Activated CD8-positive, alpha-beta memory T cell treated with anti-CD3 and anti-CD28 coated beads for 1 hour (primary cell): Measurements from ENCODE around the gene MAP4K3.

Experiments
- DNase-seq, 2 donors: peaks; one replicate each; pipeline ENCODE4 v3.0.0-alpha.2; 2020; ENCODE audit warnings: low read depth in 1 of 2; ENCODE audit errors: extremely low read depth in 1 of 2

MAP4K3 gene

DNA sequence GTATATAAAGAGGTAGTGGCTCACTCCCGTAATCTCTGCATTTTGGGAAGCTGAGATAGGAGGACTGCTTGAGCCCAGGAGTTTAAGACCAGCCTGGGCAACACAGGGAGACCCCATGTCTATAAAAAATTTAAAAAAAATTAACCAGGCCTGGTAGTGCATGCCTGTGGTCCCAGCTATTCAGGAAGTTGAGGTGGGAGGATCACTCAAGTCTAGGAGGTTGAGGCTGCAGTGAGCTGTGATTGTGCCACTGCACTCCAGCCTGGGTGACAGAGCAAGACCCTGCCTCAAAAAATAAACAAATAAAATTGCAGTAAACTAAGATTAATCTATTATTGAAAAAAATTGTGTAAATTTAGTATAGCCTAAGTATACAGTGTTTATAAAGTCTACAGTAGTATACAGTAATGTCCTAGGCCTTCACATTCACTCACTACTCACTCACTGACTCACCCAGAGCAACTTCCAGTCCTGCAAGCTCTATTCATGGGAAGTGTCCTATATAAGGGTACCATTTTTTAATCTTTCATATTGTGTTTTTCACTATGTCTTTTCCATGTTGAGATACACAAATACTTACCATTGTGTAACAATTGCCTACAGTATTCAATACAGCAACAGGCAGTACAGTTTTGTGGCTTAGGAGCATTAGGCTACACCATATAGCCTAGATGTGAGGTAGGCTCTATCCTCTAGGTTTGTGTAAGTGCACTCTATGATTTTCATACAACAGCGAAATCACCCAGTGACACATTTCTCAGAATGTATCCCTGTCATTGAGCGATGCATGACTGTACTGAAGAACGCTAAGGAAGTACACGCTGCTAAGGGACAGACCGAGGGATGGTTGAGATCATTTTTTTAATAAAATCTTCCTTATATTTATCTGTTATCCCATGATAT lies 10.4 kb upstream of the MAP4K3 start:
- DNase-seq = no peak

DNA sequence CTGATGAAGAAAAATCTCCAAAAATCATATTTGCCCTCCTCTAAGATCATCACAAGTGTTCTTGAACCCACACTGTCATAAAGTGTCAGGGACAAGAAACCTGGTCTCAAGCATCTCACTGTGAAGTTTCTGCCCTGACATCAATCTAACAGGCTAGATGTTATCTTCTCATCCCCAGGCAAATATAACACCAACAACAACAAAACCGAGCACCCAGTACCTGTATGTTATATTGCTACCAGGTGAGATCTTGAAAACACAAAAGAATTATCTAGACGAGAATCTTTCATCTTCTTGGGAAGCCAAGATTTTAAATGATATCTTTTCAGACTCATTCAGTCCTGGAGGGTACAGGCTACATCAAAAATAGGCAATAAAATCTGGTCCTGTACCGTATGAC lies 8.8 kb upstream of the MAP4K3 start:
- DNase-seq = no peak

GRCh38 chr2:39443009-39443408 lies 5.9 kb upstream of the MAP4K3 start:
- no peak for DNase-seq

- no peak for DNase-seq
Observed at GRCh38 chr2:39437522-39438296, 624 bp upstream of the MAP4K3 start.

GRCh38 chr2:39435741-39436591 lies 1.1 kb downstream of the MAP4K3 start:
- DNase-seq = no peak

DNA sequence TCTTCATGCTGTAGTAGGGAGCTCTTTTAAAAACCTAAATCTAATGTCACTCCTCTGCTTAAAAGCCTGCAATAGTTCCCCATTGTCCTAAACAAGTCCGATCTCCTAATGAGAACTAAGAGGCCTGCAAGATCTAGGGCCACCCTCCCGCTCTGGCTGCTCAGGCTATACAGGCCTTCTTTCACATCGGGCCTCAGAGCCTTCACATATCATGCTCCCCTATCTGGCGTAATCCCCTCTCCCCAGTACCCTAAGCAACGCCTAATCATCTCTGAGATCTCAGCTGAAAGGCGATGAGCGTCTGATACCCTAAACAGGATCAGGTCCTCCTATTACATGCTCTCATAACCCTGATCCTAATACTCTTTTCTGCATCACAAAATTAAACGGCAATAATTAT lies 1.9 kb downstream of the MAP4K3 start:
- no peak for DNase-seq

- DNase-seq = no peak
Observed at GRCh38 chr2:39434233-39434897, 2.7 kb downstream of the MAP4K3 start.

GRCh38 chr2:39433586-39434195 lies 3.4 kb downstream of the MAP4K3 start:
- no peak for DNase-seq

- no peak for DNase-seq
Observed at GRCh38 chr2:39432701-39433100, 4.4 kb downstream of the MAP4K3 start.

- DNase-seq = no peak
Observed at GRCh38 chr2:39431592-39432316, 5.3 kb downstream of the MAP4K3 start.

DNA sequence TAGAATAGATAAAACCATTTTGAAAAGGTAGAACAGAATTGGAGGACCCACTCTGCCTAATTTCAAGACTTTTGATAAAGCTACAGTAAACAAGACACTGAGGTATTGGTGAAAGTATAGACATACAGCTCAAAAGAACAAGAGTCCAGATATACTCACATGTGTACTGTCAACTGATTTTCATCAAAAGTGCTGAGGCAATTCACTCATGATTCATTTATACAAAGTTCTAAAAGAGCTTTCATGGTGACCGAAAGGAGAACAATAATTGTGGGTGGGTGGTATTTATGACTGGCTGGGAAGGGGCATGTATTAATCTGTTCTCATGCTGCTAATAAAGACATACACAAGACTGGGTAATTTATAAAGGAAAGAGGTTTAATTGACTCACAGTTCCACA lies 7.3 kb downstream of the MAP4K3 start:
- no peak for DNase-seq

- DNase-seq = no peak
Observed at GRCh38 chr2:39424951-39425350, 12.1 kb downstream of the MAP4K3 start.

GRCh38 chr2:39422700-39423099 lies 14.4 kb downstream of the MAP4K3 start:
- no peak for DNase-seq

DNA sequence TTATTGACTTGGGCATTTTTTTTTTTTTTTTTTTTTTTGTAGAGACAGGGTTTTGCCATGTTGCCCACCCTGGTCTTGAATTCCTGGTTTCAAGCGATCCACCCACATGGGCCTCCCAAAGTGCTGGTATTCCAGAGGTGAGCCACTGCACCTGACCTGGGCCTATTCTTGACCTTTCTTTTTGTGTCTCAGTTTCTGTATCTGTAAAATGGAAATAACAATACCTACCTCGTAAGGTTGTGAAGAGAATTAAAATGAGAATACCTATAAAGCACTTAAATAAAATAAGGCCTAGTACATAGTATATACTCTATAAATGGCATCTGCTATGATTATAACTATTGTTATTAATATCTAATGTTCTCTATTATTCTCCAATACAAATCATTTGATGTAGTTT lies 15.7 kb downstream of the MAP4K3 start:
- DNase-seq = no peak

DNA sequence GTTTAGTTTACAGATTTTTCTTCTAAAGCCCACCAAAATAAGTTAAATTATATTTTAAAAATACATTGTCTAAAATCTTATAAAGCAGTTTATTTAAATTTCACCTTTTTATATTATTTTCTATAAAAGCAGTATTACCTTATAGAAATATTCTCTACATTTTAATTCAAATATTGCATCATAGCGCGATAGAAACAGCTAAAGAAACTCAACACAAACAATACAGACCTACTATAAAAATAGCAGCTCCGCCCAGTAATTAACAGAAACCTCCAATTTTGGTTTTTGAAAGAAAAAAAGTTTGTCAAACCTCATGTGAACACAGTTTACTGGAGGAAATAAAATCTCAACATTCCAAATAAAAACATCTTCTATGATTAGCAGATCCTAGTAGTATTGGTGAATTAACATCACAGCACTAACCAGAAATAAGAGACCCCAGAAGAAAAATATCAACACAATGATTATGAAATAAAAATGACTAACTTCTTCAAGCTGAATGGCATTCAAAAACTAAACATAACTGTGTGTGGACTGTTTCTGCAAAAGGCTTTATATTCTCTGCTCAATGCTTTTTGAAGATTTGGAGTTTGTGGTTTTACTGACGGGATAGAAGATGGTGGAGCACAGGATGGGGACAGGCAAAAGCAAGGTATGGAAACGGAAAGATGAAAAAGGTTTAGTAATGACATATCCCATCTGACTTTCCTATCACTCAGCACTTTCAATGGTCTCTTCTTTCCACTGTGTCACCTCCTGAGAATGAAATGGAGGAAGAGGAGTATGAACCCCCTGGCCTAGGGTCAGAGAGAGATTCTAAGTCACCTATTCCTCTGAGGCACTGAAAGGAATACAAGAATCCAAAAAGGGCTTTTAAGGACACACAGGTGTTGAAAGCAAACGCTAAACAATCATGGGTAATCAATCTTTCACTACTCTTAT lies 17.5 kb downstream of the MAP4K3 start:
- no peak for DNase-seq

DNA sequence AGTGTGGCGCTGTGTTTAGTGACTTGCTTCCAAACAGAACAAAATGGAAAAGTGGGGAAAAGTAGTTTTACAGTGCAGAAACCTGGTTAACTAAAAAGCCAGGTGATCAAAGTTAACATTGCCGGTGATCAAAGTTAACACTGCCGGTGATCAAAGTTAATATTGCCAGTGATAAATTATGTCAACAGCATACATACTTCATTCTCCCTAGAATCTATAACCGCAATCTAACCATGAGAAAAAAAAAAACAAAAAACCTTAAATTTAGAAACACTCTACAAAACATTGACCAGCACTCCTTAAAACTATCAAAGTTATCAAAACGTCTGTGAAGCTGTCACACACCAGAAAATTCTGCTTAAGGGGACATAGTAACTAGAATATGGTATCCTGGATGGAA lies 18.6 kb downstream of the MAP4K3 start:
- DNase-seq = no peak

DNA sequence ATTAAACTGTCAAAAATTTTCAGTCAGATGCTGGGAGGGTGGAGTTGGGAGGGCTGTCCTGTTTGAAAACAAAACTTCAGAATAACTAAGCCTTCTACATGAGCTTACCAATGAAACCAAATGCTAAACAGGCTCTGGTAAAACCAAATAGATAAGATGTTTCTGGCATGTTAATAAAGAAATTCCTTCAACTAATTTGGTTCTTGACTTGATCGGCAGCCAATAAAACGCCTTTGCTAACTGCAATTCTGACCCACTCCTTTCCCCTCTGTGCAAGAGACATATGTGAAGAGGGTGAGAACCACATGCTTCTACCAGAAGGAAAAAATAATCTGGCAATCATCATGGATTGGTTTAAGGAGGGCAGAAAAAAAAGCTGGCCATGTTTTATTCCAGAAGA lies 20.9 kb downstream of the MAP4K3 start:
- DNase-seq = no peak

DNA sequence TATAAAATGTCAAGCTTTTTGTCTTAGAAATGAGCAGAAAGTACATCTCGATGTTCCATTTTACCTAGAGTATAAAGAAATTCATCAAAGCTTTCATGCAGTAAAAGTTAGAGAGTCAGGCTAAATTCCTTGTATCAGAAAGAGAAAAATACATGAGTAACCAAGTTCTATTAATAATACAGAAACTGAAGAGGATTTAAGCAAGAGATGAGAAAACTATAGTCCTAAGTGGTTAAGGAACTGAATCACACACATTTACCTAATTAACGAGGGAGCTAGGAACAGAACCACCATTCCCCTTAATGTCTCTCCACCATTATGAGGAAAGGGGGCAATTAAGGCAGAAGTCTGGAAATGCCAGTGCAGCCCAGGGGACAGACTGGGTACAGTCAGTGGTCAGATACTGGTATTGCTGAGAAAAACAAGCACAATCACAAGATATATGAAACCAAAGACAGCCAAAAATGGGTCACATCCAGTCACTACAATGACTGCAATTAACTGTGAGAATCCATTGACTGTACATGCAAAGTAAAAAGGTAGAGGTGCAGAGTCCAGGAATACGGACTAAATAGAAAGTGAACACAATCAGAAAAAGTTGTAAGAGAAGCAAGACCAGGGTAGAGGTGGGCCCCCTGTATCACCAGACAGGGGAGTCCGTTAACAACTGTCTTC lies 23.9 kb downstream of the MAP4K3 start:
- no peak for DNase-seq
